Measurements from ENCODE around the gene RBM45.
"Not testable (repeated sequence)": the region's sequence is repeated elsewhere in the genome, so short reads cannot be mapped to it uniquely, and the experiment has no call there.

RBM45 gene

GRCh38 chr2:178112202-178113152 is at the start of gene RBM45:
RBM45 (plus strand) TSS chr2:178112437; CDS start chr2:178112547, 110 bp downstream.
- DNase-seq, result peak; percentile 65

- DNase-seq, result no peak
Observed at GRCh38 chr2:178066324-178066723, 45.9 kb upstream of the RBM45 start.

- DNase-seq, result no peak
Observed at GRCh38 chr2:178066890-178067669, 45.2 kb upstream of the RBM45 start.

- DNase-seq, result no peak
Observed at GRCh38 chr2:178068823-178069454, 43.3 kb upstream of the RBM45 start.

GRCh38 chr2:178069551-178069950 is 42.7 kb upstream of the RBM45 start:
- DNase-seq, result no peak

GRCh38 chr2:178070824-178071223 is 41.4 kb upstream of the RBM45 start:
- DNase-seq, result no peak

- DNase-seq, result no peak
Observed at GRCh38 chr2:178072000-178072382, 40.2 kb upstream of the RBM45 start.

- peak; percentile 34 for DNase-seq
Observed at GRCh38 chr2:178072383-178073301, 39.6 kb upstream of the RBM45 start, which contains the start of gene PDE11A. PDE11A (minus strand) TSS chr2:178072777; CDS start chr2:178072437, 340 bp downstream.

- no peak for DNase-seq
Observed at GRCh38 chr2:178074123-178075005, 37.9 kb upstream of the RBM45 start.

- DNase-seq, result no peak
Observed at GRCh38 chr2:178075006-178075326, 37.3 kb upstream of the RBM45 start.

GRCh38 chr2:178076130-178076529 is 36.1 kb upstream of the RBM45 start:
- DNase-seq, result no peak

GRCh38 chr2:178079279-178079678 is 33.0 kb upstream of the RBM45 start:
- not testable (repeated sequence) for DNase-seq

GRCh38 chr2:178082408-178083045 is 29.7 kb upstream of the RBM45 start:
- no peak for DNase-seq

GRCh38 chr2:178084273-178084672 is 28.0 kb upstream of the RBM45 start:
- no peak for DNase-seq

- no peak for DNase-seq
Observed at GRCh38 chr2:178088774-178089270, 23.4 kb upstream of the RBM45 start.

GRCh38 chr2:178093471-178093870 is 18.8 kb upstream of the RBM45 start:
- no peak for DNase-seq

- DNase-seq, result no peak
Observed at GRCh38 chr2:178101321-178102079, 10.7 kb upstream of the RBM45 start.

- no peak for DNase-seq
Observed at GRCh38 chr2:178105566-178105965, 6.7 kb upstream of the RBM45 start.

GRCh38 chr2:178106053-178106452 is 6.2 kb upstream of the RBM45 start:
- DNase-seq, result no peak

- no peak for DNase-seq
Observed at GRCh38 chr2:178108176-178108575, 4.1 kb upstream of the RBM45 start.

Data from DMS 273 treated with DMSO at 0.1 percent for 48 hours (cell line).